NCI-H1105 treated with DMSO at 0.1 percent for 48 hours (cell line): ENCODE data around the gene RBMS3.
"Not testable (repeated sequence)": the region's sequence is repeated elsewhere in the genome, so short reads cannot be mapped to it uniquely, and the experiment has no call there.

Source experiments
- DNase-seq: peaks from one replicate; lab custom pipeline; 2025; lab: John Stamatoyannopoulos, UW

Gene RBMS3

GRCh38 chr3:29385046-29385830 is 104.4 kb downstream of the RBMS3 start:
- DNase-seq: no peak

- no peak for DNase-seq
Measured at GRCh38 chr3:29389362-29389761, 108.5 kb downstream of the RBMS3 start.

GRCh38 chr3:29392625-29393388 is 111.9 kb downstream of the RBMS3 start:
- DNase-seq: no peak

GRCh38 chr3:29393946-29394345 is 113.1 kb downstream of the RBMS3 start:
- DNase-seq: not testable (repeated sequence)

GRCh38 chr3:29397406-29397805 is 116.5 kb downstream of the RBMS3 start:
- DNase-seq: no peak

GRCh38 chr3:29398787-29399186 is 117.9 kb downstream of the RBMS3 start:
- DNase-seq: no peak

- no peak for DNase-seq
Measured at GRCh38 chr3:29406291-29406832, 125.5 kb downstream of the RBMS3 start.

- DNase-seq: no peak
Measured at GRCh38 chr3:29408676-29409075, 127.8 kb downstream of the RBMS3 start.

- no peak for DNase-seq
Measured at GRCh38 chr3:29409409-29409808, 128.5 kb downstream of the RBMS3 start.

GRCh38 chr3:29410220-29410619 is 129.3 kb downstream of the RBMS3 start:
- no peak for DNase-seq

- DNase-seq: peak; percentile 4
Measured at GRCh38 chr3:29410660-29411405, 130.0 kb downstream of the RBMS3 start.

- DNase-seq: no peak
Measured at GRCh38 chr3:29412110-29412509, 131.2 kb downstream of the RBMS3 start.

GRCh38 chr3:29414468-29415224 is 133.8 kb downstream of the RBMS3 start:
- no peak for DNase-seq

GRCh38 chr3:29415482-29416223 is 134.8 kb downstream of the RBMS3 start:
- no peak for DNase-seq

GRCh38 chr3:29416514-29416913 is 135.6 kb downstream of the RBMS3 start:
- no peak for DNase-seq

GRCh38 chr3:29420106-29420505 is 139.2 kb downstream of the RBMS3 start:
- DNase-seq: no peak

- peak; percentile 92 for DNase-seq
Measured at GRCh38 chr3:29426302-29427226, 145.7 kb downstream of the RBMS3 start.

GRCh38 chr3:29427266-29428103 is 146.6 kb downstream of the RBMS3 start:
- no peak for DNase-seq
